WTC11 (cell line): ENCODE data around the gene TCF12. TPM values are rescaled to one million over a fixed set of nuclear protein-coding genes. Genes with fewer than 3 reads are reported as not detected.
A peak's percentile ranks its signal among the peaks of the same experiment; 100 is the strongest.

Experiments
- ARID4B ChIP-seq: sonication (generic); formaldehyde crosslinking; IDR thresholded peaks from 2 replicates; pipeline ENCODE4 v1.8.0; 2023; ENCODE audit warnings: missing genetic modification reagents, mild to moderate bottlenecking, borderline replicate concordance
- CDX4 ChIP-seq: fragments of 250-450 bp; sonication (Bioruptor Pico); IDR thresholded peaks from 2 replicates; pipeline ENCODE4 v1.9.0; 2021; ENCODE audit warnings: moderate library complexity, mild to moderate bottlenecking, inconsistent platforms, borderline replicate concordance
- E2F4 ChIP-seq: sonication (generic); formaldehyde crosslinking; IDR thresholded peaks from 2 replicates; pipeline ENCODE4 v1.8.1; 2022; ENCODE audit warnings: low read depth, mild to moderate bottlenecking, moderate library complexity, missing genetic modification reagents, borderline replicate concordance
- ESRRA ChIP-seq: sonication (generic); formaldehyde crosslinking; IDR thresholded peaks from 2 replicates; pipeline ENCODE4 v1.8.1; 2022; ENCODE audit warnings: mild to moderate bottlenecking, missing genetic modification reagents, borderline replicate concordance
- FOXJ3 ChIP-seq: sonication (generic); formaldehyde crosslinking; IDR thresholded peaks from 2 replicates; pipeline ENCODE4 v1.9.0; 2021; ENCODE audit warnings: missing genetic modification reagents, mild to moderate bottlenecking, borderline replicate concordance
- FOXK1 ChIP-seq: sonication (generic); formaldehyde crosslinking; IDR thresholded peaks from 2 replicates; pipeline ENCODE4 v1.8.0; 2022; ENCODE audit warnings: mild to moderate bottlenecking, moderate library complexity, missing genetic modification reagents
- HMGXB4 ChIP-seq: sonication (generic); formaldehyde crosslinking; IDR thresholded peaks from 2 replicates; pipeline ENCODE4 v1.8.1; 2023; ENCODE audit warnings: mild to moderate bottlenecking, moderate library complexity, missing genetic modification reagents
- IRF1 ChIP-seq: sonication (generic); formaldehyde crosslinking; IDR thresholded peaks from 2 replicates; pipeline ENCODE4 v1.8.0; 2023; ENCODE audit warnings: missing genetic modification reagents
- MXD4 ChIP-seq: fragments of 250-450 bp; sonication (Bioruptor Pico); IDR thresholded peaks from 2 replicates; pipeline ENCODE4 v1.8.0; 2021; ENCODE audit warnings: mild to moderate bottlenecking, moderate library complexity, borderline replicate concordance
- NFE2L1 ChIP-seq: sonication (generic); formaldehyde crosslinking; IDR thresholded peaks from 2 replicates; pipeline ENCODE4 v1.8.1; 2023; ENCODE audit warnings: missing genetic modification reagents
- NR2C2 ChIP-seq: sonication (generic); formaldehyde crosslinking; IDR thresholded peaks from 2 replicates; pipeline ENCODE4 v1.8.0; 2022; ENCODE audit warnings: mild to moderate bottlenecking, missing genetic modification reagents
- PREB ChIP-seq: sonication (generic); formaldehyde crosslinking; IDR thresholded peaks from 2 replicates; pipeline ENCODE4 v1.8.1; 2022; ENCODE audit warnings: mild to moderate bottlenecking, missing genetic modification reagents, moderate library complexity, borderline replicate concordance
- RORB ChIP-seq: fragments of 250-450 bp; sonication (Bioruptor Pico); IDR thresholded peaks from 2 replicates; pipeline ENCODE4 v1.9.0; 2021; ENCODE audit warnings: mild to moderate bottlenecking
- SMAD3 ChIP-seq: sonication (generic); formaldehyde crosslinking; IDR thresholded peaks from 2 replicates; pipeline ENCODE4 v1.8.0; 2022; ENCODE audit warnings: missing genetic modification reagents, mild to moderate bottlenecking, borderline replicate concordance
- SOX15 ChIP-seq: fragments of 250-450 bp; sonication (Bioruptor Pico); IDR thresholded peaks from 2 replicates; pipeline ENCODE4 v1.9.0; 2021; ENCODE audit warnings: mild to moderate bottlenecking
- SP1 ChIP-seq: sonication (generic); formaldehyde crosslinking; conservative IDR thresholded peaks from 2 replicates; pipeline ENCODE4 v1.8.1; 2022; ENCODE audit warnings: missing genetic modification reagents
- TEAD1 ChIP-seq: sonication (generic); formaldehyde crosslinking; IDR thresholded peaks from 2 replicates; pipeline ENCODE4 v1.8.0; 2022; ENCODE audit warnings: mild to moderate bottlenecking, missing genetic modification reagents
- TEAD4 ChIP-seq: sonication (generic); formaldehyde crosslinking; IDR thresholded peaks from 2 replicates; pipeline ENCODE4 v1.8.0; 2022; ENCODE audit warnings: mild to moderate bottlenecking, missing genetic modification reagents
- USF2 ChIP-seq: sonication (generic); formaldehyde crosslinking; IDR thresholded peaks from 2 replicates; pipeline ENCODE4 v1.8.1; 2023; ENCODE audit warnings: mild to moderate bottlenecking, missing genetic modification reagents, moderate library complexity
- ZNF232 ChIP-seq: sonication (generic); formaldehyde crosslinking; IDR thresholded peaks from 2 replicates; pipeline ENCODE4 v1.8.0; 2022; ENCODE audit warnings: mild to moderate bottlenecking, missing genetic modification reagents
- ZNF396 ChIP-seq: fragments of 250-450 bp; sonication (Bioruptor Pico); IDR thresholded peaks from 2 replicates; pipeline ENCODE4 v1.8.0; 2021; ENCODE audit warnings: mild to moderate bottlenecking, moderate library complexity, borderline replicate concordance
- ZNF416 ChIP-seq: fragments of 250-450 bp; sonication (Bioruptor Pico); IDR thresholded peaks from 2 replicates; pipeline ENCODE4 v1.9.0; 2021; ENCODE audit warnings: mild to moderate bottlenecking, inconsistent platforms
- ZNF423 ChIP-seq: fragments of 250-450 bp; sonication (Bioruptor Pico); IDR thresholded peaks from 2 replicates; pipeline ENCODE4 v2.1.2; 2022; ENCODE audit warnings: mild to moderate bottlenecking, moderate library complexity
- ZNF425 ChIP-seq: fragments of 250-450 bp; sonication (Bioruptor Pico); conservative IDR thresholded peaks from 2 replicates; pipeline ENCODE4 v1.9.0; 2021; ENCODE audit warnings: mild to moderate bottlenecking
- total RNA-seq: library from RNA; stranded (reverse); gene quantifications from 3 replicates; pipeline ENCODE4 v1.2.3, GENCODE V29; 2021

TCF12 gene
- total RNA-seq, 1 experiment from 2014 or later, result 73.2 TPM

GRCh38 chr15:56886932-56887781 lies 31.3 kb upstream of the TCF12 start (continued):
- TF ChIP-seq HMGXB4 (peak; percentile 99), MXD4 (CRISPR knock-in tag) (no peak), ZNF396 (CRISPR knock-in tag) (no peak), FOXK1 (no peak), TEAD4 (CRISPR knock-in tag) (peak; percentile 45; the same call in 1 of the 2 replicates), FOXJ3 (CRISPR knock-in tag) (no peak), SOX15 (peak; percentile 17; the same call in 1 of the 2 replicates), NFE2L1 (CRISPR knock-in tag) (peak; percentile 65; the same call in 1 of the 2 replicates), TEAD1 (CRISPR knock-in tag) (0 out of 2 replicates have a peak, but pooled peaks have one; percentile 47), PREB (peak; percentile 86; the same call in 1 of the 2 replicates), ARID4B (CRISPR knock-in tag) (peak; percentile 86), CDX4 (CRISPR knock-in tag) (no peak), ZNF425 (CRISPR knock-in tag) (no peak), SMAD3 (CRISPR knock-in tag) (no peak), USF2 (peak; percentile 83), SP1 (CRISPR knock-in tag) (peak; percentile 77), ZNF232 (CRISPR knock-in tag) (peak; percentile 47; the same call in 1 of the 2 replicates), E2F4 (CRISPR knock-in tag) (peak; percentile 54; the same call in 1 of the 2 replicates), IRF1 (CRISPR knock-in tag) (peak; percentile 70; the same call in 1 of the 2 replicates), ESRRA (CRISPR knock-in tag) (peak; percentile 78; the same call in 1 of the 2 replicates), NR2C2 (CRISPR knock-in tag) (no peak), RORB (CRISPR knock-in tag) (no peak), ZNF416 (CRISPR knock-in tag) (no peak), ZNF423 (CRISPR knock-in tag) (no peak)
